ENCODE results near the gene ERAL1.
"Not testable (repeated sequence)": the region's sequence is repeated elsewhere in the genome, so short reads cannot be mapped to it uniquely, and the experiment has no call there.

Gene ERAL1

GRCh38 chr17:28902819-28903545, 48.2 kb downstream of the ERAL1 start, which contains the start of gene DHRS13:
TSS of gene DHRS13 (minus strand) at chr17:28903079. CDS start at chr17:28902944, 135 bp downstream.
- Histone ChIP-seq H3K27me3 (ENCODE audit: low read depth, low read length) (no peaks in the 10 kb centered on the region), H3K4me3 (ENCODE audit: low read depth in 1 of 2, low read length in 2 of 2) (peak within 1 kb of the TSS; percentile 66 to 75), H3K36me3 (ENCODE audit: control insufficient read depth in 1 of 2, insufficient read depth in 2 of 2, low read length in 2 of 2) (peaks cover 12 to 19% of the 10 kb centered on the region in 2 donors), H3K9me3 (ENCODE audit: control insufficient read depth in 1 of 2, low read length in 2 of 2) (no peaks in the 10 kb centered on the region), H3K4me1 (ENCODE audit: control insufficient read depth in 1 of 2, insufficient read depth in 2 of 2, low read length in 2 of 2) (peaks cover 12 to 34% of the 10 kb centered on the region in 2 donors), H3K27ac (ENCODE audit: low read length) (peak within 1 kb of the TSS; percentile 49)

GRCh38 chr17:28903546-28903841, 48.7 kb downstream of the ERAL1 start:
- Histone ChIP-seq H3K36me3 (ENCODE audit: control insufficient read depth in 1 of 2, insufficient read depth in 2 of 2, low read length in 2 of 2) (peaks cover 16 to 21% of the 10 kb centered on the region in 2 donors), H3K4me3 (ENCODE audit: low read depth in 1 of 2, low read length in 2 of 2) (peak overlapping the region; percentile 60 to 75), H3K4me1 (ENCODE audit: control insufficient read depth in 1 of 2, insufficient read depth in 2 of 2, low read length in 2 of 2) (peaks cover 12 to 34% of the 10 kb centered on the region in 2 donors)
- H3K9me3 ChIP-seq (ENCODE audit: control insufficient read depth in 1 of 2, low read length in 2 of 2); H3K27me3 ChIP-seq (ENCODE audit: low read depth, low read length); H3K27ac ChIP-seq (ENCODE audit: low read length): not testable (repeated sequence)

- Histone ChIP-seq H3K27me3 (ENCODE audit: low read depth, low read length) (no peaks in the 10 kb centered on the region), H3K4me1 (ENCODE audit: control insufficient read depth in 1 of 2, insufficient read depth in 2 of 2, low read length in 2 of 2) (peaks cover 12 to 42% of the 10 kb centered on the region in 2 donors), H3K27ac (ENCODE audit: low read length) (no peak overlapping the region), H3K36me3 (ENCODE audit: control insufficient read depth in 1 of 2, insufficient read depth in 2 of 2, low read length in 2 of 2) (peaks cover 23 to 28% of the 10 kb centered on the region in 2 donors), H3K4me3 (ENCODE audit: low read depth in 1 of 2, low read length in 2 of 2) (no peak overlapping the region), H3K9me3 (ENCODE audit: control insufficient read depth in 1 of 2, low read length in 2 of 2) (no peaks in the 10 kb centered on the region)
These were observed 50.0 kb downstream of the ERAL1 start for GRCh38 chr17:28904800-28905199.

- Histone ChIP-seq H3K27ac (ENCODE audit: low read length) (no peak overlapping the region), H3K4me3 (ENCODE audit: low read depth in 1 of 2, low read length in 2 of 2) (no peak overlapping the region), H3K27me3 (ENCODE audit: low read depth, low read length) (no peaks in the 10 kb centered on the region), H3K4me1 (ENCODE audit: control insufficient read depth in 1 of 2, insufficient read depth in 2 of 2, low read length in 2 of 2) (peaks cover 12 to 42% of the 10 kb centered on the region in 2 donors), H3K9me3 (ENCODE audit: control insufficient read depth in 1 of 2, low read length in 2 of 2) (no peaks in the 10 kb centered on the region), H3K36me3 (ENCODE audit: control insufficient read depth in 1 of 2, insufficient read depth in 2 of 2, low read length in 2 of 2) (peaks cover 38 to 43% of the 10 kb centered on the region in 2 donors)
These were observed 51.5 kb downstream of the ERAL1 start for GRCh38 chr17:28906276-28906675.

GRCh38 chr17:28906706-28907438, 52.1 kb downstream of the ERAL1 start:
- H3K9me3 ChIP-seq (ENCODE audit: control insufficient read depth in 1 of 2, low read length in 2 of 2) = no peaks in the 10 kb centered on the region
- H3K4me1 ChIP-seq (ENCODE audit: control insufficient read depth in 1 of 2, insufficient read depth in 2 of 2, low read length in 2 of 2) = peaks cover 10 to 41% of the 10 kb centered on the region in 2 donors
- no peak overlapping the region for H3K4me3 ChIP-seq (ENCODE audit: low read depth in 1 of 2, low read length in 2 of 2)
- no peak overlapping the region for H3K27ac ChIP-seq (ENCODE audit: low read length)
- peaks cover 44 to 49% of the 10 kb centered on the region in 2 donors for H3K36me3 ChIP-seq (ENCODE audit: control insufficient read depth in 1 of 2, insufficient read depth in 2 of 2, low read length in 2 of 2)
- H3K27me3 ChIP-seq (ENCODE audit: low read depth, low read length) = no peaks in the 10 kb centered on the region

- Histone ChIP-seq H3K27ac (ENCODE audit: low read length) (peak overlapping the region; percentile 81), H3K4me1 (ENCODE audit: control insufficient read depth in 1 of 2, insufficient read depth in 2 of 2, low read length in 2 of 2) (peaks cover 8 to 39% of the 10 kb centered on the region in 2 donors), H3K27me3 (ENCODE audit: low read depth, low read length) (no peaks in the 10 kb centered on the region), H3K36me3 (ENCODE audit: control insufficient read depth in 1 of 2, insufficient read depth in 2 of 2, low read length in 2 of 2) (peaks cover 52 to 59% of the 10 kb centered on the region in 2 donors), H3K4me3 (ENCODE audit: low read depth in 1 of 2, low read length in 2 of 2) (peak overlapping the region in 1 of 2 donors; percentile 25), H3K9me3 (ENCODE audit: control insufficient read depth in 1 of 2, low read length in 2 of 2) (no peaks in the 10 kb centered on the region)
These were observed 53.1 kb downstream of the ERAL1 start for GRCh38 chr17:28907709-28908475.

- Histone ChIP-seq H3K4me3 (ENCODE audit: low read depth in 1 of 2, low read length in 2 of 2) (peak overlapping the region in 1 of 2 donors; percentile 25), H3K27me3 (ENCODE audit: low read depth, low read length) (no peaks in the 10 kb centered on the region), H3K9me3 (ENCODE audit: control insufficient read depth in 1 of 2, low read length in 2 of 2) (no peaks in the 10 kb centered on the region), H3K4me1 (ENCODE audit: control insufficient read depth in 1 of 2, insufficient read depth in 2 of 2, low read length in 2 of 2) (peaks cover 4 to 34% of the 10 kb centered on the region in 2 donors), H3K36me3 (ENCODE audit: control insufficient read depth in 1 of 2, insufficient read depth in 2 of 2, low read length in 2 of 2) (peaks cover 60 to 67% of the 10 kb centered on the region in 2 donors), H3K27ac (ENCODE audit: low read length) (peak overlapping the region; percentile 81)
These were observed 53.9 kb downstream of the ERAL1 start for GRCh38 chr17:28908640-28909167.

GRCh38 chr17:28910534-28910933, 55.7 kb downstream of the ERAL1 start:
- Histone ChIP-seq H3K36me3 (ENCODE audit: control insufficient read depth in 1 of 2, insufficient read depth in 2 of 2, low read length in 2 of 2) (peaks cover 74 to 83% of the 10 kb centered on the region in 2 donors), H3K27ac (ENCODE audit: low read length) (no peak overlapping the region)

More at GRCh38 chr17:28910534-28910933, 55.7 kb downstream of the ERAL1 start:
- Histone ChIP-seq H3K4me1 (ENCODE audit: control insufficient read depth in 1 of 2, insufficient read depth in 2 of 2, low read length in 2 of 2) (peaks cover 4 to 34% of the 10 kb centered on the region in 2 donors), H3K9me3 (ENCODE audit: control insufficient read depth in 1 of 2, low read length in 2 of 2) (no peaks in the 10 kb centered on the region), H3K27me3 (ENCODE audit: low read depth, low read length) (no peaks in the 10 kb centered on the region), H3K4me3 (ENCODE audit: low read depth in 1 of 2, low read length in 2 of 2) (no peak overlapping the region)
